GM12874 (cell line): ENCODE data around the gene AIPL1.

Experiments
- TF ChIP-seq, protein P1 (sequence below): IDR thresholded peaks from 2 replicates; pipeline ENCODE4 v1.5.1; 2011; ENCODE audit warnings: low read depth, mild to moderate bottlenecking, control low read depth, low read length, moderate library complexity; ENCODE audit not compliant: insufficient read depth

Gene AIPL1

DNA sequence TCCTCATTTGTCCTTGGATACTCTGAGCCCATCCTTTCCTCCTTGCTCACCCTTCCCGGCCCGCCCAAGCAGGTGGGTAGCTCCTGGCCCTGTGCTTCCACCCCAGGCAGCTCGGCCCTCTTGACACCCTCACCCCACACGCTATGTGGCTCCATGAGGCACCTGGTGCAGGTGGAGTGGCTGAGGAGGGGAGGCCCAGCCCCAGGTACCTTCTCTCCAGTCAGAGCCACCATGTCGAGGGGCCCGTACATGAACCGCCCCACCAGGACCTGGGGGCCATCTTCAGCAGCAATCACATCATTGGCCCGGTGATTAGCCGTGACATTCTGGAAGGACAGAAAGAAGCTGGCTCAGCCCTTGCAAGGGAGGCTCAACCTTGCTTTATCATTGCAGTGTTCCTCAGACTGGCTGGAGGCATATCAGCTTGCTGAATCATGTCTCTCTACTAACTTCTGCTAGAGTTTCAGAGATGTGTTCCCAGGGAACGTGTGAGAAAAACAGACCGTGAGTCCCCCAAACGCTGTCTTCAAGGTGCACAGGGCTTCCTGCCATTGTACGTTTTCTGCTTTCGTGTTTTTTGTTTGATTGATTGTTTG lies 29.6 kb upstream of the AIPL1 start:
- TF ChIP-seq, protein P1, sequence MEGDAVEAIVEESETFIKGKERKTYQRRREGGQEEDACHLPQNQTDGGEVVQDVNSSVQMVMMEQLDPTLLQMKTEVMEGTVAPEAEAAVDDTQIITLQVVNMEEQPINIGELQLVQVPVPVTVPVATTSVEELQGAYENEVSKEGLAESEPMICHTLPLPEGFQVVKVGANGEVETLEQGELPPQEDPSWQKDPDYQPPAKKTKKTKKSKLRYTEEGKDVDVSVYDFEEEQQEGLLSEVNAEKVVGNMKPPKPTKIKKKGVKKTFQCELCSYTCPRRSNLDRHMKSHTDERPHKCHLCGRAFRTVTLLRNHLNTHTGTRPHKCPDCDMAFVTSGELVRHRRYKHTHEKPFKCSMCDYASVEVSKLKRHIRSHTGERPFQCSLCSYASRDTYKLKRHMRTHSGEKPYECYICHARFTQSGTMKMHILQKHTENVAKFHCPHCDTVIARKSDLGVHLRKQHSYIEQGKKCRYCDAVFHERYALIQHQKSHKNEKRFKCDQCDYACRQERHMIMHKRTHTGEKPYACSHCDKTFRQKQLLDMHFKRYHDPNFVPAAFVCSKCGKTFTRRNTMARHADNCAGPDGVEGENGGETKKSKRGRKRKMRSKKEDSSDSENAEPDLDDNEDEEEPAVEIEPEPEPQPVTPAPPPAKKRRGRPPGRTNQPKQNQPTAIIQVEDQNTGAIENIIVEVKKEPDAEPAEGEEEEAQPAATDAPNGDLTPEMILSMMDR: no peak

DNA sequence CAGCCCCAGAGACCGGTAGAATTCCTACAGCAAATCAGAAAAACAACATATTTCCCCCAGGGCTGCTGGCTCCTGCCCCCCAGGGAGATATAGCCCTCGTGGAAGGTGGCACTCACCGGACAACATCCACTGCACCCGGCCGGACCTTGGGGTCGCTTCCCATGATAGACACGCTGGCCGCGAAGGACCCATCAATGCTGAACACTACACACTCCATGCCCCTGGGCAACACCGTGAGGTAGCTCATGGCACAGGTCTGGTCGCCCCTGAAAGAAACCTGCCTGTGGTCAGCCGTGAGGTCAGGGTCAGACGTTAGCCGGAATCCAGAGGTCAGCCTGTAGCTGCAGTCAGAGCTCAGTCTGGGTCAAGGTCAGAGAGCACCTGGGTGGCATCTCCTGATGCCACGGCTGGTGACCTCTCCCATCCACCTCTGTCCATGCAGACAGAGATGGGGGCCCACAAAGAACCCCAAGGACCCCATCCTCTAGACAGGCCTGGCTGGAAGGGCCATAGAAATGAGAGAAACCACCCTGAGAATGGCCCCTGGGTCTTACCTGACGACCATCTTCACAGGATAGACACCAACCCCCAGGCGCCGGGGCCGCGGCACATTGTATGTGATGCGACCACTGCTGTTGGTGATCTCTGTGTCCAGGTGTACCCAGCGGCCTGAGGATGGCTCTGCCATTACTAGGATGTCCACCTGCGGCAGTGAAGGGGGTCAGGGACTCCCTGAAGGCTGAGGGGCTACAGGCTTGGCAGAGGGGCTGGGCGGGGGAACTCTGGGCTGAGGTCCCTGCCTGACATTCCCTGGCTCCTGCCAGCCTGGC lies 28.9 kb upstream of the AIPL1 start:
- TF ChIP-seq, protein P1: no peak

DNA sequence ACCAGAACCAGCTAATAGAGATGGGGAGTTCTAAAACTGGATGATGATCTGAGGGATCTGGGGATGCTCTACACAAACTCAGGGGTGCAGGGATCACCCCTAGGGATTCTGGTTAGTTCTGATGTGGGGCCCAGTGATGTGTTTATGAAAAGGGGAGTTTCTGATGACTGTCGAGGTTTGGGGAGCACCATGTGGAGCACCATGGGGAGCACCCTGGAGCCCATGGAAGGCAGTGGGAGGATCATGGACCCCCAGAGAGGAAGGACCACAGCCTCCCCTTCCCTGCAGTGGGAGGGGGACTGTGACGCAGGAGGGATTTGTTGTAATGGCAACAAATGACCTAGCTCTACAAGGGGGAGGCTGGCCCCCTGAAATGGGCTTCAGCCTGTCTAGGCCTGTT lies 27.8 kb upstream of the AIPL1 start:
- TF ChIP-seq, protein P1: no peak

DNA sequence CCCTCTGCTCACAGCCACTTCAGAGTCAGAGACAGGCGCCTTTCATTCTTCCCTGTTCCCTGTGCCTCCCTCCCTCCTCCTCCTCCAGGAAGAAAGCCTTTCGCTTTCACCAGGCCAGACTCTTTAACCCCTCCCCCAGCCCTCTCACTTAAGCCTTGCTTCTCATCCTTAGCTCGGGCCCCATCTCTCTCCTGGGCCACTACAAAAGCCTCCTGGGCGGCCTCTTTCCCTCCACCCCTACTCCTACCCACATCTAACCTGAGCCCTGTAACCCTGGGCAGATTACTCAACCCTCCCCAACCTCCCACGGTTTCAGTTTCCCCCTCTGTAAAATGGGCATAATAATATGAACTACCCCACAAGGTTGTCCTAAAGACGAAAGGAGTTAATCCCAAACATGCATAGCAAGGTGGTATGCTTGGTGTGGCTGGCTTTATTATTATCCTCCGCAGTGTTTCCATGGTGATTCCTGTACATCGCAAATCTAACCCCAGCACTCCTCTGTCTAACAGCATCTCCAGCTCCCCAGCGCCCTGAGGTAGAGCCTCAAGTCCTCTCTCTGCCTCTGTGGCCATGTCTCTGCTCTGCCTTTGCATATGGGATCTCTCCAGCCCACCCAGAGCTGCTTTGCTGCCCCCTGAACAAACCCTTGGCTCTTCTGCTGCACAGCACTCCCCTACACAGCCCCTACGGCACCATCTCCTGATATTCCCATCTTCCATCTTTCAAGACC lies 27.0 kb upstream of the AIPL1 start:
- TF ChIP-seq, protein P1: no peak

DNA sequence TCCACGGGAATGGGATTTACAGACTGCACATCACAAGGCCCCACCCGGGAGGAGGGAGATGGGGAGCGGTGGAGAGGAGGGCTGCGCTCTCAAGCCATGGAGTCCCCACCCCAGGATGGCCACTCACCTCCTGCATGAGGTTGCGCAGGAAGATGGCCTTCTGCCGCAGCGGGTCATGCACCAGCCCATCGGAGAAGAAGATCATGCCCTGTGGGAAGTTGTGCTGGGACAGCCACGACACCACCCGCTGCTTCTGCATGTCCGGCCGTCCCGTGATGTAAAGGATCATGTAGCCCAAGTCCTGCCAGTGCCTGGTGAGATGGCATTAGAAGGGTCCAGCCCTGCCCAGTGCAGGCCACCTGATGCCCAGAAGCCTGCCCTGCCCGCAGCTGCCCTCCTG lies 26.3 kb upstream of the AIPL1 start:
- TF ChIP-seq, protein P1: no peak

DNA sequence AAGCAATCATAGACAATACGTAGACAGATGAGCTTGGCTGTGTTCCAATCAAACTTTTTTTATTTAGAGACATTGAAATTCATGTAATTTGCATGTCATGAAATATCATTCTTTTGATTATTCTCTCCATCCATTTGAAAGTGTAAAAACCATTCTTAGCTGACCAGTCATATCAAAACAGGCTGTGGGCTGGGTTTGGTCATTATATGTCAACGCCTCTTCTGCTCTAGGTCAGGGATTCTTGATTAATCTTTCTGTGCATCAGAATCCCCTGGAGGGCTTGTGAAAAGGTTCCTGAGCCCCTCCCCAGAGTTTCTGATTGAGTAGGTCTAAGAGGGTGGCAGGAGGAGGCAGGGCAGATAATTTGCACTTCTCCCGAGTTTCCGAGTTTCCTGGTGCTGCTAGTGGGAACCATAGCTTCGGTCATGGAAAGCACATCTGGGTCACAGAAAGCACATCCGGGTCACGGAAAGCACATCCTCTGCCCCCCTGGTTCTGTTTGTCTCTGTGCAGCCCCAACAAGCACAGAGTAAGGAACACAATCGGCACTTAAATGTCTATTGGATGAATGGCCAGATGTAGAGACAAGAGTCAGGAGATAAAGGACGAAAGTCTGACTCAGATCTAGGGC lies 25.7 kb upstream of the AIPL1 start:
- TF ChIP-seq, protein P1: no peak

DNA sequence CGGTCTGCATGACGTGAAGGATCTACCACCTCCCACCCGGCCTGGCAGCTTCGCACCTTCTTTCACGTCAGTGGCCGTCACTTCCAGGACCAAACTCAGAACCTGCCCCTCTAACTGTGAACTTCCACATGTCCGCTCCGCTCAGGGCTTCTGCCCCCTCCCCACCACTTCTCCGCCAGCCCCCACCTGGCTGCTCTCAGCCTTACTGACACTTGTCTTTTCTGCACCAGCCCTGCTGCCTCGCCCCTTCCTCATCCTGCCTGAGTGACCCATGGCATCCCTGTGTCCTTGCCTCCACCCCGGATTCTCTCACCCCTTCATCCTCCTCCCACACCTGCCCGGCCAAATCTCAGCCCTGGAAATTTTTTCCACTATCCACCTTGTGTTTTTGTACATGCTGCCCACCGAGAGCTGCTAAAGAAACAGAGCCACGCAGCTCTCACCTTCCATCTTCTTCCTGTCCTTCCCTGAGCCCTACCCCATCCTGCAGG lies 23.6 kb upstream of the AIPL1 start:
- TF ChIP-seq, protein P1: no peak
